Stimulated activated CD4-positive, alpha-beta T cell treated with anti-CD3 and anti-CD28 coated beads, TNF-alpha, amount 100 ng/mL, for 4 hours (primary cell): ENCODE results near the gene CCNJ.
"Not testable (repeated sequence)": the region's sequence is repeated elsewhere in the genome, so short reads cannot be mapped to it uniquely, and the experiment has no call there.

Source experiments
- DNase-seq, 3 experiments: peaks; one replicate each; pipeline ENCODE4 v3.0.0-alpha.2; 2020; ENCODE audit warnings: low read depth in 3 of 3

Gene CCNJ

DNA sequence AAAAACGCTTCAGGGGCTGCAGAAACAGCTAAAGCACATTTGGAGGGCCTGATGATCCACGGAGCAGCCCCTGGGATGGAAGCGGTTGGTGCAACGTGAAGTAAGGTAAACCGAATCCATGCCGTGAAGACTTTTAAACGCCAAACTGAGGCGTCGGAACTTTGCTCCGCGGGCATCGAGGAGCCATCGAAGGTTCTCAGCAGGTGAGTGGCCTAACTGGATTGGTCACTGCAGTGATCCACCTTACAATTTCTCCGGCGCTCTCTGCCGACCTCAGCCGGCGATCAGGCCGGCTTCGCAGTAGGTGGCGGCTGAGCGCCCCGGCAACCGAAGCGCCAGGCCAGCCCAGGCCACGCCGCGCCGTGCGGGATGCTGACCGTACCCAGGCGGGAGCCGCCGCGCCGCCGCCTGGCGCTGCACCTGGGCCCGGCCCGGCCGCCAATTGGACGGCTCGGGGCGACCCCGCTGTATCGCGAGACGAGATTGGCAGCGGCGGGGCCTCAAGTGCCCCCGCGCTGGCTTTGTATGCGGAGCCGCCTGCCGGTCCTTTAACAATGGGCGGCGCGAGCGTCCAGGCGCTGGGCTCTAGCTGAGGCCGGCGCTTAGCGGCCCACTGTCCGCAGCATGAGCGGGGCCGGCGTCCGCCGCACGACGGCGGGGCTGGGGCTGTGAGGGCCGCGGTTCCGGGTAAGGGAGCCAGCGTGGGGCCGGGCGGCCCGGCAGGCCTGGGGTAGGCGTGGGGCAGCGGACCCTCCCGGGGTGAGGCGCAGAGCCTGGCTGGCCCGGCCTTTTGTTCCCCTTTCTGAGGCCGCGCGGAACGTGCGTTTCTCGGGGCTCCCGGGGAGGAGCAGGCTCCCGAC is at the start of gene CCNJ:
Gene CCNJ, plus strand, starts transcription at position 551 of the 860 bp plus-strand sequence. CDS start 811 bp downstream, outside the sequence.
- peak; percentile 67 to 72 (median 70) for DNase-seq

GRCh38 chr10:95994376-95994775 is 49.0 kb upstream of the CCNJ start:
- not testable (repeated sequence) for DNase-seq

- DNase-seq = no peak
Measured at GRCh38 chr10:95998255-95998784, 45.1 kb upstream of the CCNJ start.

DNA sequence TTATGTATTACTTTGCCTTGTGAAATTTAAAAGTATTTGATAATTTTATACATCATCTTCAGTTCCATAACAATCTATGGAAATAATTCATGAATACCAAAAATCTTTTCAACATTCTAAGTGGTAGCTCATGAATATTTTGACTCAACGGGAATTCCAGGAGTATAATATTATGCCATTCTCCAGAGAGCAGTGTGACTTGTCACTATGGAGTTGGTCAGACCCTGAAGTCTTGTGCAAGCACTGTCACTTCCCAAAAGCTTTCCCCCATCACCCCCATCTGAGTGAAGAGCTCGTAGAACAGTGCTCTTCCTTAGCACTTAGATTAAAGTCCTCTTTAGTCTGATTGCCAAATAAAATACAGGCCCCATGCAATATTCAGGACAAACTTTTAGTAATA is 29.4 kb upstream of the CCNJ start:
- DNase-seq = no peak

- no peak for DNase-seq
Measured at GRCh38 chr10:96014473-96015102, 28.8 kb upstream of the CCNJ start.

- peak in 1 of 3 experiments; percentile 15 for DNase-seq
Measured at GRCh38 chr10:96017191-96017687, 26.1 kb upstream of the CCNJ start.

DNA sequence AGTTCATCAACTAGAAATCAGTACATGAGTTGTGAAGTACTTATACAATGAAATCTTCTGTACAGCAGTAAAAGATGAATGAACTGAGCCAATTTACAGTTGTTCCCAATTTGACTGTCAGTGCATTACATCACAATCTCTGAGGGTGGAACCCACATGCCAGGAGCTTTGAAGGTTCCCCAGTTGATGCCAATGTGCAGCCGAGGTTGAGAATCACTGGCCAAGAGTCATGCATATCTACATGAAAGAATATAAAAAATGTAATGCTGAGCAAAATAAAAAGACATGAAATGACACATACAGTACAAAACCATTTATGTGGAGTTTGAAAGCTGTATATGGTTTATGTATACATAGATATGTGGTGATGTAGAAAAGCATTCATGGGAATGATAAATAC is 22.1 kb upstream of the CCNJ start:
- no peak for DNase-seq

DNA sequence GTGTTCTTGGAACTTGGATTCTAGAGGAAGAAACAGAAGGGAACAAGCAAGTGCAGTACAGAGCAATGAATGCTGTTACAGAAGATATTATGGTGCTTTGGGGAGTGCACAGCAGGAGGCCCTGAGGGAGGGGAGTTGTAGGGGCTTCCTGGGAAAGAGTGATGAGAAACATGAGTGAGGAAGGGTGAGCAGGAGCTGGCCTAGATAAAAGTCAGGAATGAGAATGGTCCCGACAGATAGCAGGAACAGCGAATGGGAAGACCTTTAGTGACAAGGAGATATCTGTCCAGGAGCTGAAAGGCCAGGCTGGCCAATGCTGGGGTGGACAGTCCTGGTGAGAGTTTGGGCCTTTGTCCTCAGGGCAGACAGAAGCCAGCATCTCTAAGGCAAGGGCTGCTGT is 20.6 kb upstream of the CCNJ start:
- no peak for DNase-seq

- no peak for DNase-seq
Measured at GRCh38 chr10:96023168-96023567, 20.2 kb upstream of the CCNJ start.

DNA sequence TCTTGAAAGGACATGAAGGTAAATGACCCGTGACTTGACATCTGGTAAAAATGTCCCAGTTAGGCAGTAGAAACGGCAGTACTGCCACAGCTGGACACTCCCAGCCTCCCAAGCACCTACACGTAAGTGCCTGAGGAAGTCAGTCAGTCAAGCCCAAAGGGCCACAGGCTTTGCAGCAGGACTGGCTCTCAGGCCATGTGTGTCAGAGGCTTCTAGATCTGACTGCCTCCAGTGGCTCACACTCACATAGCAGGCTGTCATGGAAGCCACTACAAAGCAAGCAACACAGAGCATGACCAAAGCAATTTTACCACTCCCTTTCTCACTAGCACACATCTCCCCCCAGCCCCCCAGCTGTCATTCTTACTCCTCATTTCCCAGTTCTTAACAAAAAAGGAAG is 17.8 kb upstream of the CCNJ start:
- no peak for DNase-seq

DNA sequence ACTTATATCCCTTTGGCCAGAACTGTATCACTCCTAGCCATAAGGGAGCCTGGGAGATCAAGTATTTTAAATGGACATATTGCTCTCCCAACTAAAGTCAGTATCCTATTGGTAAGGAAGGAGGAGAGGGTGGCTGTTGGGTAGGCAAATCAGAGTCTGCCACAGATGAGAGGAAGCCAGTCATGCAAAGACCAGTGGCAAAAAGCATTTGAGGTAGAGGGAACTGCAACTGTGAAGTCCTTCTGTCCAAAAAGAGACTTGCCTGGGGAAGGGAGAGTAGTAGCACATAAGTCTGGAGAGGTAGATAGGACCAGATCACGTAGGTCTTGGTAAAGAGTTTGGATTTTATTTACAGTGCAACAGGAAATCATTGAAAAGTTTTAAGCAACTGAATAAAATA is 8.8 kb upstream of the CCNJ start:
- DNase-seq = no peak

DNA sequence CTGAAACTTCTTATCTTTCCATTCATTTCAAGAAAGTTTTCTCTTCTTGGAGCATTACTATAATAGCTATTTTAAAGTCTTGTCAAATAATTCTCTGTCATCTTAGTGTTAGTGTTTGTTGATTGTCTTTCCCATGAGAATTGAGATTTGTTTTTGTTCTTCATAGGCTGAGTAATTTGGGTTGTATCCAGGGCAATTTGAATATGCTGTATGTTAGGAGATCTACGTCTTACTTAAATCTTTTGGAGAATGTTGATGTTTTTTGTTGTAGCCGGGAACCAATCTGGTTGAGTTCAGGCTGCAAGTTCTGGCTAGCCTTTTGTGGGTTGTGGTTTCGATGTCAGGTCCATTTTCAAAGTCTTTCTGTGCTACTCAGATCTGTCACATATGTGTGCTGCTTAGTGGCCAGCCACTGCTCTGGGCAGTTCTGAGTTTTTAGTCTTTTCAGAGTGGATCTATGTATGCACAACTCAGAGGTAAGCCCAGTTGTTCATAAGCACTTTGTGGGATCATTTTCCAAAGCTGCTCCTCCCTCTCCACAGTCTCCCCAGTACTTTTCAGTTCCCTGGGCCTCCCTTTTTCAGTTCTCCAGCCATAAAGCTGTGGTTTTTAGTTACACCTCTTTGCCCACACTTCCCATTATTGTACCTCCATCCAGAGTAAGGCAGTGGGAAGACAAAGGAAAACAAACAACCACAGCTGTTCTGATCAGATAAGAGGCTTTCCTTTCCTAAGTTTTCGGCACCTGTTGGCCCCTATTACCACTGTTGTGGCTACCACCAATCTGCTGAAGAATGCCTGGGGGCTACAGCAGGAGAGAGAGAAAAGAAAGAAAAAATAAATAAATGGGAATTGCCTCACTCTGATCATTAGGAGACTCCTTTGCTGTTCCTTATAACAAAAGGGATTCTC is 4.7 kb upstream of the CCNJ start:
- no peak for DNase-seq

- no peak for DNase-seq
Measured at GRCh38 chr10:96041146-96041545, 2.2 kb upstream of the CCNJ start.

GRCh38 chr10:96043893-96044715 is 721 bp downstream of the CCNJ start:
- DNase-seq = peak; percentile 22 to 34 (median 29)

GRCh38 chr10:96044736-96045135 is 1.4 kb downstream of the CCNJ start:
- DNase-seq = no peak

- no peak for DNase-seq
Measured at GRCh38 chr10:96046546-96046945, 3.2 kb downstream of the CCNJ start.

- no peak for DNase-seq
Measured at GRCh38 chr10:96047004-96047649, 3.7 kb downstream of the CCNJ start.

DNA sequence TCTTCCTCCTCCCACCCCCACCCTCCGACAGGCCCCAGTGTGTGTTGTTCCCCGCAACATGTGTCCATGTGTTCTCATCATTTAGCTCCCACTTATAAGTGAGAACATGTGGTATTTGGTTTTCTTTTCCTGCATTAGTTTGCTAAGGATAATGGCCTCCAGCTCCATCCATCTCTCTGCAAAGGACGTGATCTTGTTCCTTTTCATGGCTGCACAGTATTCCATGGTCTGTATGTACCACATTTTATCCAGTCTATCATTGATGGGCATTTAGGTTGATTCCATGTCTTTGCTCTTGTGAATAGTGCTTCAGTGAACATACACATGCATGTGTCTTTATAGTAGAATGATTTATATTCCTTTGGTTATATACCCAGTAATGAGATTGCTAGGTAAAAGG is 4.5 kb downstream of the CCNJ start:
- not testable (repeated sequence) for DNase-seq

- DNase-seq = no peak
Measured at GRCh38 chr10:96049340-96049739, 6.0 kb downstream of the CCNJ start.

DNA sequence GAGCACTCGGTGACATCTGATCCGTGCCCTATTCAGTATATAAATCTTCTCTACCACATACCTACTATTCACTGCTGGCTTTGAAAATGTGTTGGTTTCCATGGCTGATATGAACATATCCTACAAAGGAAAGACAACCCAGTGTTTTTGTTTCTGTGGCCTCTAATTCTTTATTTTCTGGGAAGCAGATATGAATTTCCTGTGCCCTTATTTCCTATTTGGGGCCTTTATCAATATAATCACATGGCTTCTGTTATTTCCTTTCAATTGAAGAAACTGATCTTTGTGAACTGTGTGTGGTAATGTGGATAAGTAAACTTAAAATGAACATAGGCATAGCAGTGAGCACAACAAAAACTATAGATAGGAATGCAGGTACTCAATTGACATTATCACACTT is 10.6 kb downstream of the CCNJ start:
- no peak for DNase-seq
